Activated T-helper 1 cell treated with anti-CD3 and anti-CD28 coated beads, Interleukin-12 subunit alpha, Interleukin-12 subunit beta, Interleukin-2, Interleukin-4 antibody, amounts not matched to agents 30 ng/mL and 10 ng/mL and 1 ng/mL, durations not matched to agents 14 hours and 24 hours and 36 hours (primary cell): ENCODE measurements around the gene BAAT. TPM values are rescaled to one million over a fixed set of nuclear protein-coding genes. Genes with fewer than 3 reads are reported as not detected.
A peak's percentile ranks its signal among the peaks of the same experiment; 100 is the strongest.

Source experiments
- DNase-seq: peaks from one replicate; pipeline ENCODE4 v3.0.0; 2021; ENCODE audit warnings: low spot score
- H3K27ac Mint-ChIP-seq: one replicate; pipeline ENCODE4 v1.8.0; 2021; ENCODE audit warnings: mild to moderate bottlenecking, mixed read lengths
- H3K27me3 Mint-ChIP-seq: one replicate; pipeline ENCODE4 v1.8.0; 2022; ENCODE audit warnings: mild to moderate bottlenecking, moderate library complexity, mixed read lengths; ENCODE audit not compliant: insufficient read depth
- H3K36me3 Mint-ChIP-seq: one replicate; pipeline ENCODE4 v1.8.0; 2021; ENCODE audit warnings: low read depth, mixed read lengths
- H3K4me1 Mint-ChIP-seq: one replicate; pipeline ENCODE4 v1.8.0; 2021; ENCODE audit warnings: low read depth, mixed read lengths
- H3K4me3 Mint-ChIP-seq: one replicate; pipeline ENCODE4 v1.8.0; 2021; ENCODE audit warnings: mild to moderate bottlenecking, moderate library complexity, mixed read lengths
- H3K9me3 Mint-ChIP-seq: one replicate; pipeline ENCODE4 v1.8.0; 2021; ENCODE audit warnings: mixed read lengths
- intact Hi-C: fragments of 100-400 bp; cut with micrococcal nuclease; formaldehyde crosslinking; loops from one replicate; pipeline ENCODE4 v1.15.1; 2024
- total RNA-seq: library from RNA; stranded (reverse); gene quantifications from 2 replicates; pipeline ENCODE4 v1.2.3, GENCODE V29; 2022

BAAT gene
- total RNA-seq, 1 donor from 2014 or later = 0.08 TPM

GRCh38 chr9:101415578-101415977 is 30.8 kb upstream of the BAAT start:
- H3K4me3 Mint-ChIP-seq = no peak overlapping the region
- intact Hi-C loops = no loop called here
- DNase-seq = no peak
- no peaks in the 10 kb centered on the region for H3K27me3 Mint-ChIP-seq
- H3K4me1 Mint-ChIP-seq = no peaks in the 10 kb centered on the region
- H3K36me3 Mint-ChIP-seq = peaks cover 11% of the 10 kb centered on the region
- H3K27ac Mint-ChIP-seq = no peak overlapping the region
- H3K9me3 Mint-ChIP-seq = peaks cover 72% of the 10 kb centered on the region

- no peak overlapping the region for H3K4me3 Mint-ChIP-seq
- H3K9me3 Mint-ChIP-seq = peaks cover 76% of the 10 kb centered on the region
- H3K36me3 Mint-ChIP-seq = peaks cover 12% of the 10 kb centered on the region
- DNase-seq = no peak
- intact Hi-C loops = no loop called here
- H3K27me3 Mint-ChIP-seq = no peaks in the 10 kb centered on the region
- H3K27ac Mint-ChIP-seq = no peak overlapping the region
- no peaks in the 10 kb centered on the region for H3K4me1 Mint-ChIP-seq
Observed at GRCh38 chr9:101414839-101415238, 30.0 kb upstream of the BAAT start.

DNA sequence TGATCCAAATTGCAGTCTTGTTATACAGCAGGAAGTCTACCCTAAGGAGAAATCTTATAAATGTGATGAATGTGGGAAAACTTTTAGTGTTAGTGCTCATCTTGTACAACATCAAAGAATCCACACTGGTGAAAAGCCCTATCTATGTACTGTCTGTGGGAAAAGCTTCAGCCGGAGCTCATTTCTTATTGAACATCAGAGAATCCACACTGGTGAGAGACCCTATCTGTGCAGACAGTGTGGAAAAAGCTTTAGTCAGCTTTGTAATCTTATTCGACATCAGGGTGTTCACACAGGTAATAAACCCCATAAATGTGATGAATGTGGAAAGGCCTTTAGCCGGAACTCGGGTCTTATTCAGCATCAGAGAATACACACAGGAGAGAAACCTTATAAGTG is 24.3 kb upstream of the BAAT start:
- H3K27me3 Mint-ChIP-seq = no peaks in the 10 kb centered on the region
- peaks cover 90% of the 10 kb centered on the region for H3K9me3 Mint-ChIP-seq
- H3K27ac Mint-ChIP-seq = no peak overlapping the region
- intact Hi-C loops = no loop called here
- H3K4me1 Mint-ChIP-seq = no peaks in the 10 kb centered on the region
- DNase-seq = no peak
- H3K36me3 Mint-ChIP-seq = peaks cover 61% of the 10 kb centered on the region
- H3K4me3 Mint-ChIP-seq = no peak overlapping the region

DNA sequence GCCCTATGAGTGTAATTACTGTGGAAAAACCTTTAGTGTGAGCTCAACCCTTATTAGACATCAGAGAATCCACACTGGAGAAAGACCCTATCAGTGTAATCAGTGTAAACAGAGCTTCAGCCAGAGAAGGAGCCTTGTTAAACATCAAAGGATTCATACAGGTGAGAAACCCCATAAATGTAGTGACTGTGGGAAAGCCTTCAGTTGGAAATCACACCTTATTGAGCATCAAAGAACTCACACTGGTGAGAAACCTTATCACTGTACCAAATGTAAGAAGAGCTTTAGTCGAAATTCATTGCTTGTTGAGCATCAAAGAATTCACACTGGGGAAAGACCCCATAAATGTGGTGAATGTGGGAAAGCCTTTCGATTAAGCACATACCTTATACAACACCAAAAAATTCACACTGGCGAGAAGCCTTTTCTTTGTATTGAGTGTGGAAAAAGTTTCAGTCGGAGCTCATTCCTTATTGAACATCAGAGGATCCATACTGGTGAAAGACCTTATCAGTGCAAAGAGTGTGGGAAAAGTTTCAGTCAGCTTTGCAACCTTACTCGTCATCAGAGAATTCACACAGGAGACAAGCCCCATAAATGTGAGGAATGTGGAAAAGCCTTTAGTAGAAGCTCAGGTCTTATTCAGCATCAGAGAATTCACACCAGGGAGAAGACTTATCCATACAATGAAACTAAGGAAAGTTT is 23.7 kb upstream of the BAAT start:
- Mint-ChIP-seq H3K9me3 (peaks cover 92% of the 10 kb centered on the region), H3K27me3 (no peaks in the 10 kb centered on the region), H3K4me1 (no peaks in the 10 kb centered on the region), H3K36me3 (peaks cover 64% of the 10 kb centered on the region), H3K4me3 (no peak overlapping the region), H3K27ac (no peak overlapping the region)
- intact Hi-C loops = no loop called here
- no peak for DNase-seq

DNA sequence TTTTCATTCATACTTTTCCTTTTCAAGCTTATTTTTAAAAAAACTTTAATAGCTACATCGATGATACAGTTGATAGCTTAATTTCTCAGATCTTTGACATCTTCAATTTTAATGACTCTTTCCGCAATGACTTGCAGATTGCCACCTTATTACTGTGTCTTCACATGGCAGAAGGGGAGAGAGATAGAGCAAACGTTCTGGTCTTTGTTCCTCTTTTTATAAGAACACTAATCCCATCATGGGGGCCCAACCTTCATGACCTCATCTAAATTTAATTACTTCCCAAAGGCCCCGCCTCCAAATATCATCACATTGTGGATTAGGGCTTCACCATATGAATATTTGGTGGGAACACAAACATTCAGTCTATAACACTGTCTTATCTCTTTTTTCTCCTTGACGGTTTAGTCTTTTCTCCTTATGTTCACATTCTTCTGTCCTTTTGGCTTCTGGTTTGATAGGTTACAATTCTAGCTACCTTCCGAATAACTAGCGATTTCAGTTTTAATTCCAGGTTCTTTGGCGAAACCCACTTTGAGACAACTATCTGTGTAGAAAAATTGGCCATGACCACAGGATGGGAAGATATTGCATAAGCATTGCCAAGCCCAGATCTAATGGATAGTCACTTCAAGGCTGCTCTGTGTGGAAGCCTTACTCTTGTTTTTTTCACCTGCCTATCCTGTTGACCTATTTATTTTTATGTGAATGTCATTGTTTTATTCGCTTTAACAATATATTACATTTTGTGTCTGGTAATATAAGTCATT is 18.9 kb upstream of the BAAT start:
- Mint-ChIP-seq H3K27me3 (no peaks in the 10 kb centered on the region), H3K9me3 (peaks cover 68% of the 10 kb centered on the region), H3K27ac (no peak overlapping the region), H3K36me3 (peaks cover 82% of the 10 kb centered on the region), H3K4me3 (no peak overlapping the region), H3K4me1 (peaks cover 22% of the 10 kb centered on the region)
- DNase-seq = no peak
- intact Hi-C loops = no loop called here

DNA sequence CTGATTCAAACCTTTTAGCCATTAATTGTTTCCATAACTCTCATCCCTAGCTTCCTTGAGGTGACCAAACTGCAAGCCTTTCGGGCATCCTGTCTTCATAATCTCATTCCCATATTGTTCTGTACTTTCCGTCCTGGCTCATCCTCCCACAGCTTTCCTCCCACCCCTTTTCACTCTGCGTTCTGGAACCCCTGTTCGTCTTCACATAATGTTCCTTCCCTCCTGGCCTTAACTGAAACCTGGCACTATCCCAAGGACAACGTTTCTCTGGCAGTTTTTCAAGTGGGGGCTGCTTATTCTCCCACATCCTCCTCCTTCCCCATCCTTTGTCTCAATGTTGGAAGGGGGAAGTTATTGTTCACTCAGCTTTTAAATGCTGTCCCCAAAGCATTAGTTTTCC is 15.3 kb upstream of the BAAT start:
- no peaks in the 10 kb centered on the region for H3K27me3 Mint-ChIP-seq
- peak overlapping the region; percentile 98 for H3K4me3 Mint-ChIP-seq
- intact Hi-C loops = no loop called here
- peaks cover 40% of the 10 kb centered on the region for H3K4me1 Mint-ChIP-seq
- H3K27ac Mint-ChIP-seq = peak overlapping the region; percentile 53
- peaks cover 71% of the 10 kb centered on the region for H3K36me3 Mint-ChIP-seq
- H3K9me3 Mint-ChIP-seq = peaks cover 40% of the 10 kb centered on the region
- DNase-seq = no peak

DNA sequence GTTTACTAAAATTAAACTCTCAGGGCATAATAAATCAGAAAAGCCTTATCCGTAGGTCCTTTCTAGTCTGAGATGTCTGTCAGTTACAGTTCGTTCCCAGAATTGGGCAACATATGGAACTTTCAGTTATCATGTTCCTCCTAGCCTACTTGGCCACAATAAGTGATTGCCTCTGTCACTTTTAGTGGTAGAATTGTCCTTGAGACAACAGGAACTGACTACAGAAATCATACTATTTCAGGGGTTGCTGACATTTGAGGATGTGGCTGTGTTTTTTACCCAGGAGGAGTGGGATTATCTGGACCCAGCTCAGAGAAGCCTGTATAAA is 14.8 kb upstream of the BAAT start:
- Mint-ChIP-seq H3K4me1 (peaks cover 42% of the 10 kb centered on the region), H3K36me3 (peaks cover 70% of the 10 kb centered on the region), H3K27ac (peak overlapping the region; percentile 99), H3K27me3 (no peaks in the 10 kb centered on the region), H3K9me3 (peaks cover 38% of the 10 kb centered on the region), H3K4me3 (peak overlapping the region; percentile 98)
- intact Hi-C loops = loop anchor here (5.0 kb wide), 1 partner anchor 48 kb away; no protein-coding TSS in a partner anchor
- no peak for DNase-seq

GRCh38 chr9:101398930-101399642 is 14.3 kb upstream of the BAAT start:
- peak overlapping the region; percentile 98 for H3K4me3 Mint-ChIP-seq
- peaks cover 38% of the 10 kb centered on the region for H3K9me3 Mint-ChIP-seq
- H3K27me3 Mint-ChIP-seq = no peaks in the 10 kb centered on the region
- no peak for DNase-seq
- intact Hi-C loops = loop anchor here (1.0 to 5.0 kb wide), 7 partner anchors 48 to 1300 kb away; partner anchors contain the start of genes INVS, RNF20 and TEX10
- peaks cover 70% of the 10 kb centered on the region for H3K36me3 Mint-ChIP-seq
- peak overlapping the region; percentile 99 for H3K27ac Mint-ChIP-seq
- H3K4me1 Mint-ChIP-seq = peaks cover 45% of the 10 kb centered on the region

DNA sequence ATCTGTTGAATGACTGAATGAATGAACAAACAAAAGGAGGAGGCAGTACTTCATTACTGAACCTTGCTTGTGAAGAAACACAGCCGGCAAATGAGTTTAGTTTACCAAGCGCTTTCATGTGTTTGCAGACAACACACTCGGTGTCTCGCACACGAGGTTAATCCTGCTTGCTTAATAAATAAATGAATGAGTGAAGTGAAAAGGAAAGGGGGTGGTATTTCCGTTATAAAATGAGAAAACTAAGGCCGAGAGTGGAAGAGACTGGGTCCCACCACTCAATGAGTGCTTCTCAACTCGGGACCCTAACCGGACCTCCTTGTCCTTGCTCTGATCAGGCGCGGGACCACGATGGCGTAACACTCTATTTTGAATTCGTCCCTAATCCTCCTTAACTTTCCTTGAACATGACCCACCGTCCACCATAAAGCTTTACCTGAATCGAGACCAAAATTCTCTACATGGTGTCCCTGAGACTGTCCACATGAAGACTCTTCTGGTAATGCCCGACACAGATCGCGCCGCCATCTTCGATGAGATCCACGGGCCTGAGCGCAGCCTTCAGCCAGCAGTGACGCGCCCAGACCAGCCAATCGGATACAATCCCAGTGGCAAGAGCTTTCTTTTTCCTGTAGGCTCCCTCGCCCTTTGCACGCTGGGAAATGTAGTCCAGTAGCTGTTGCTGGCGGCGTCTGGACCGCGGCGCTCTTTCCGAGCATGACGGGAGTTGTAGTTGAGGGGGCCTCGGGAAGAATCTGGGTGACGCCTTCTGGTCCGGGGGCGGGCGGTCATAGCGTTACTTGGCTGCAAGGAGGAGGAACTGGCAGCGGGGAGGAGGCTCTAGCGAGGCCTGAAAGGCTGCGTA is 13.5 kb upstream of the BAAT start, which contains the start of the genes MRPL50 and ZNF189:
Gene MRPL50, minus strand, starts transcription at position 551 of the 862 bp plus-strand sequence. Its CDS starts 26 bp downstream, at position 525.
Gene ZNF189, plus strand, starts transcription at position 784 of the 862 bp plus-strand sequence. CDS start 306 bp downstream, outside the sequence.
- Mint-ChIP-seq H3K27me3 (no peaks in the 10 kb centered on the region), H3K4me3 (peak within 1 kb of the TSS; percentile 98), H3K36me3 (peaks cover 70% of the 10 kb centered on the region), H3K9me3 (peaks cover 33% of the 10 kb centered on the region), H3K4me1 (peaks cover 45% of the 10 kb centered on the region), H3K27ac (peak within 1 kb of the TSS; percentile 99)
- peak; percentile 95 for DNase-seq
- intact Hi-C loops = loop anchor here (1.0 to 5.0 kb wide), 7 partner anchors 49 to 1299 kb away; partner anchors contain the start of genes INVS, RNF20 and TEX10

- peak overlapping the region; percentile 98 for H3K4me3 Mint-ChIP-seq
- no peaks in the 10 kb centered on the region for H3K27me3 Mint-ChIP-seq
- intact Hi-C loops = loop anchor here (1.0 to 5.0 kb wide), 7 partner anchors 50 to 1298 kb away; partner anchors contain the start of genes INVS, RNF20 and TEX10
- H3K9me3 Mint-ChIP-seq = peaks cover 33% of the 10 kb centered on the region
- peak overlapping the region; percentile 99 for H3K27ac Mint-ChIP-seq
- no peak for DNase-seq
- peaks cover 69% of the 10 kb centered on the region for H3K36me3 Mint-ChIP-seq
- peaks cover 50% of the 10 kb centered on the region for H3K4me1 Mint-ChIP-seq
Observed at GRCh38 chr9:101397746-101398067, 12.9 kb upstream of the BAAT start.

DNA sequence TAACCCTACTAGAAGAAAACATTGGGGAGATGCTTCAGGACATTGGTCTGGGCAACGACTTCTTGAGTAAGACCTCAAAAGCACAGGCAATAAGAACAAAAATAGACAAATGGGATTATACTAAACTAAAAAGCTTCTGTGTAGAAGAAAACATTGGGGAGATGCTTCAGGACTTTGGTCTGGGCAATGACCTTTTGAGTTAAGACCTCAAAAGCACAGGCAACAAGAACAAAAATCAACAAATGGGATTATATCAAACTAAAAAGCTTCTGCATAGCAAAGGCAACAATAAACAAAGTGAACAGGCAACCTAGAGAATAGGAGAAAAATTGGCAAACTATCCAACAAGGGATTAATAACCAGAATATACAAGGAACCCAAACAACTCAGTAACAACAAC is 9.9 kb upstream of the BAAT start:
- H3K9me3 Mint-ChIP-seq = peaks cover 31% of the 10 kb centered on the region
- no peak overlapping the region for H3K4me3 Mint-ChIP-seq
- intact Hi-C loops = loop anchor here (5.0 kb wide), 1 partner anchor 53 kb away; no protein-coding TSS in a partner anchor
- peaks cover 34% of the 10 kb centered on the region for H3K4me1 Mint-ChIP-seq
- H3K27ac Mint-ChIP-seq = no peak overlapping the region
- no peaks in the 10 kb centered on the region for H3K27me3 Mint-ChIP-seq
- no peak for DNase-seq
- H3K36me3 Mint-ChIP-seq = peaks cover 66% of the 10 kb centered on the region

DNA sequence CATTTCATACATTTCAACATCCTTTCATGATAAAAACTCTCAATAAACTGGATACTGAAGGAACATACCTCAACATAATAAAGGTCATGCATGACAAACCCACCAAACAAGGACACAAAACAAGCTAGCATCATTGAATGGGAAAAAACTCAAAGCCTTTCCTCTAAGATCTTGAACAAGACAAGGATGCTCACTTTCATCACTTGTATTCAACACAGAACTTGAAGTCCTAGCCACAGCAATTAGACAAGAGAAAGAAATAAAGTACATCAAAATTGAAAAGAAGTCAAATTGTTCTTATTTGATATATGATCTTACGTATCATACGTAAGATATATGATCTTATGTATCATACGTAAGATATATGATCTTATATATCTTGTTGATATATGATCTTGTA is 8.3 kb upstream of the BAAT start:
- Mint-ChIP-seq H3K4me1 (peaks cover 34% of the 10 kb centered on the region), H3K4me3 (no peak overlapping the region), H3K36me3 (peaks cover 75% of the 10 kb centered on the region), H3K9me3 (peaks cover 31% of the 10 kb centered on the region), H3K27ac (no peak overlapping the region), H3K27me3 (no peaks in the 10 kb centered on the region)
- intact Hi-C loops = no loop called here
- DNase-seq = no peak
